Endodermal cell (in vitro differentiated cells): ENCODE results near the gene SMYD1. TPM values are rescaled to one million over a fixed set of nuclear protein-coding genes. Genes with fewer than 3 reads are reported as not detected.

Experiments
- DNase-seq: peaks from one replicate; pipeline ENCODE4 v3.0.0-alpha.2; 2017
- H3K27ac ChIP-seq: 2 replicates; pipeline ENCODE4 v1.5.1; 2013; ENCODE audit warnings: mild to moderate bottlenecking, low read depth, low read length, moderate library complexity
- H3K27me3 ChIP-seq: 2 replicates; pipeline ENCODE4 v1.6.1; 2013; ENCODE audit warnings: mild to moderate bottlenecking, low read length, moderate library complexity; ENCODE audit not compliant: insufficient read depth, control insufficient read depth, poor library complexity, severe bottlenecking
- H3K36me3 ChIP-seq: 2 replicates; pipeline ENCODE4 v1.7.0; 2013; ENCODE audit warnings: mild to moderate bottlenecking, low read length, moderate library complexity; ENCODE audit not compliant: control insufficient read depth, insufficient read depth
- H3K4me1 ChIP-seq: one replicate; pipeline ENCODE4 v1.7.0; 2013; ENCODE audit warnings: low read length; ENCODE audit not compliant: control insufficient read depth, insufficient read depth
- H3K4me3 ChIP-seq: 2 replicates; pipeline ENCODE4 v1.5.1; 2013; ENCODE audit warnings: mild to moderate bottlenecking, low read length, moderate library complexity
- H3K9ac ChIP-seq: 2 replicates; pipeline ENCODE4 v1.6.1; 2013; ENCODE audit warnings: mild to moderate bottlenecking, low read length, moderate library complexity; ENCODE audit not compliant: poor library complexity, severe bottlenecking; ENCODE audit errors: extremely low read depth
- H3K9me3 ChIP-seq: 2 replicates; pipeline ENCODE4 v1.6.1; 2013; ENCODE audit warnings: mild to moderate bottlenecking, low read length, moderate library complexity; ENCODE audit not compliant: control insufficient read depth
- H3K27ac Mint-ChIP-seq: 2 replicates; pipeline ENCODE4 v1.8.0; 2020; ENCODE audit warnings: mixed read lengths
- H3K27me3 Mint-ChIP-seq: 2 replicates; pipeline ENCODE4 v1.8.0; 2021; ENCODE audit warnings: mild to moderate bottlenecking, mixed read lengths; ENCODE audit not compliant: insufficient read depth
- H3K36me3 Mint-ChIP-seq: 2 replicates; pipeline ENCODE4 v1.8.0; 2020; ENCODE audit warnings: low read depth, mixed read lengths
- H3K4me1 Mint-ChIP-seq: 2 replicates; pipeline ENCODE4 v1.8.0; 2020; ENCODE audit warnings: mixed read lengths
- H3K4me3 Mint-ChIP-seq: 2 replicates; pipeline ENCODE4 v1.8.0; 2020; ENCODE audit warnings: mild to moderate bottlenecking, moderate library complexity, mixed read lengths
- H3K9me3 Mint-ChIP-seq: 2 replicates; pipeline ENCODE4 v1.8.0; 2020; ENCODE audit warnings: mild to moderate bottlenecking, mixed read lengths
- CTCF ChIP-seq: fragments of 200-600 bp; sonication (generic); conservative IDR thresholded peaks from 2 replicates; pipeline ENCODE4 v1.5.0; 2021; ENCODE audit warnings: antibody characterized with exemption, mild to moderate bottlenecking
- WGBS, 2 experiments: methylation state at CpG; one replicate each; pipeline versions ENCODE4 v1.1.5 to v1.1.7; 2013; ENCODE audit warnings: missing lambda C conversion rate in 2 of 2, mixed read lengths in 1 of 2; ENCODE audit not compliant: insufficient coverage in 1 of 2, insufficient read length in 1 of 2; 5-methylcytosine and 5-hydroxymethylcytosine counted together
- total RNA-seq, 2 donors: library from RNA; stranded (reverse); fragmentation: NEBNext Ultra II Directional in 1 of 2; extraction: Animal tissue kit (Norgen Biotek cat#: 25700) in 1 of 2; gene quantifications; 2 replicates in 1 of 2; 3 replicates in 1 of 2; pipeline ENCODE4 v1.2.1, GENCODE V29; 2021

The SMYD1 gene
- total RNA-seq, 2 donors from 2014 or later: not detected

DNA sequence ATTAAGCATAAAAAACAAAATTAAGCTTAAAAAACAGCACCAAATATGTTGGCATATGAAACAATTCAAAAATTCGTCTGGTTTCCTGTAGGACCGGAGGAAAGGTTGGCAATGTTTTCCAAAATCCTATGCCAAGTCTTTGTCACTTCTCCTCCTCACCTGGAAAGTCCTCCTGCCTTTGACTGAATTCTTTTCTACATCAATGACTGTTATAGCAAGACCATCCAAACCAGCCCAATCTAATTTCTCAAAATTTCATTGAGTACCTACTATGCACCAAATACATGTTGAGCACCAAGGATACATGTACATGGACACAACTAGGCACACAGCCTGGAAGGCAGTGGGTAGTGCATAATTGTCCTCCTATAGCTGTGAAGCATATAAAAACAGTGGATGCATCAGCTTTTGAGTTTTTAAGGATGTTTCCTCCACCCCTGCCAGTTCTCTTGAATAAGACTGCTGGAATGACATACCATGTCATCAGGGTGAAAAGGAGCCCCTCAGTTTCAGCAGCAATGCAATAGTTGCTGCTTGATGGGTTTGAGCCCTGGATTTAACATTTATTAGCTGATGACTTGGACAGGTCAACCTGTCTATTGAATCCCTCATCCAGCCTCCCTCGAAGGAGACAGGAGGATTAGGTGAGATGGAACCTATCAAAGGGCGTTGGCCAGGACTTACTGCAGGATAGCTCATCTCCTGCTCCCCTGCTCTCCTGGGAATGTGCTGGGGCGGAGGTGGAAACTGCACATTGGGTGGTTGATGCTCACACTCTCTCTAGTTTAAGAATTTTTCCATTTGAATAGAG is 55.7 kb downstream of the SMYD1 start:
- Histone ChIP-seq H3K36me3 (no peaks in the 10 kb centered on the region), H3K9me3 (no peaks in the 10 kb centered on the region), H3K4me3 (no peak overlapping the region), H3K27ac (no peak overlapping the region), H3K4me1 (no peaks in the 10 kb centered on the region), H3K9ac (no peak overlapping the region), H3K27me3 (peaks cover 61% of the 10 kb centered on the region)
- Mint-ChIP-seq H3K27me3 (peaks cover 28% of the 10 kb centered on the region), H3K4me3 (no peak overlapping the region), H3K9me3 (no peaks in the 10 kb centered on the region), H3K36me3 (no peaks in the 10 kb centered on the region), H3K4me1 (no peaks in the 10 kb centered on the region), H3K27ac (no peak overlapping the region)
- 73 to 76% methylated on average over 5 of the region's 5 CpGs for WGBS, 2 experiments
- no peak for DNase-seq
- no peak for TF ChIP-seq CTCF

DNA sequence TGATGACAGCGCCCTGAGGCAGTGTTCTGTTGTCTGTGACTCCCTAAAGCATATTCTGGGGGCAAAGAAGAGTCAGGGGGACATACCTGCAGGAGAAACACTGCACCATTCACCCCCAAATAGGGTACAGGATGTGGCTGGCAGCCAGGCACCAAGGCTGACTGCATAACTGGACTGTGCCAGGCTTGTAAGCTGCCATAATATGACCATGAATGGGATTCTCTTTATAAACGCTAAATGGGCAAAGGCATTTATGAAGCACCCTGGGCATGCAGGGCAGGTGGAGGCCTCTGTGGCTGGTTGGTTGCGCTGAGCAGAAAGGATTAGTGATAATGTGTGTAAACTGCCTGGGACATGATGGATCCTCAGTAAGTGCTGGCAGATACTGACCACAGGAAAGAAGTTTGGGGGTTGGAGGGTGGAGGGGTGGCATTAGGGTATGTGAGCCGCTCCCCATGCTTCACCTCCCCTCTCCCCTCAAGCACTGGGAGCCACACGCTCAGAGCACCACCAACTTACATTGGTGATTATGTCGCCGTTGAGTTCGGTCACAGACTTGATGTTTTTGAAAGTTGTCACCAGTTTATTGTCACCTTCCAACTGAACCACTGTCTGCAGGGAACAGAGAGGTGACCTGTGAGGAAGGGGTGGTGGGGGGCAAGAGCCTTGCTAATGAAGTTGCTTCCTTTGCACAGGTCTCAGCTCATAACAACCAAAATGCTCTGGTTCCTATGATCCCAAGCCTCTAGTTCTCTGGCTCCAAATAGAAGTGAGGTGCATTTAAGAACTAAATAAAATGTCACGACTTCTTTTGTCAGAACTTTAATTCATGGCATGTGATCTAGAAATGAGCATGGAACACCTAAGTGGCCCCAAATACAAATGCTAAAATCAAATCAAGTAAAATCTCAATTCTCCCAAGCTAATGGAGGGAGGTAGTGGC is 56.6 kb downstream of the SMYD1 start:
- H3K4me3 Mint-ChIP-seq: no peak overlapping the region
- Histone ChIP-seq H3K27me3 (peaks cover 54% of the 10 kb centered on the region), H3K4me3 (no peak overlapping the region), H3K9me3 (no peaks in the 10 kb centered on the region), H3K36me3 (no peaks in the 10 kb centered on the region), H3K27ac (no peak overlapping the region), H3K9ac (no peak overlapping the region), H3K4me1 (no peaks in the 10 kb centered on the region)
- DNase-seq: no peak
- no peak overlapping the region for H3K27ac Mint-ChIP-seq
- H3K36me3 Mint-ChIP-seq: no peaks in the 10 kb centered on the region
- no peaks in the 10 kb centered on the region for H3K9me3 Mint-ChIP-seq
- no peak for TF ChIP-seq CTCF
- H3K4me1 Mint-ChIP-seq: no peaks in the 10 kb centered on the region
- peaks cover 28% of the 10 kb centered on the region for H3K27me3 Mint-ChIP-seq
- WGBS, 2 experiments: 92 to 94% methylated on average over 2 to 8 of the region's 9 CpGs

DNA sequence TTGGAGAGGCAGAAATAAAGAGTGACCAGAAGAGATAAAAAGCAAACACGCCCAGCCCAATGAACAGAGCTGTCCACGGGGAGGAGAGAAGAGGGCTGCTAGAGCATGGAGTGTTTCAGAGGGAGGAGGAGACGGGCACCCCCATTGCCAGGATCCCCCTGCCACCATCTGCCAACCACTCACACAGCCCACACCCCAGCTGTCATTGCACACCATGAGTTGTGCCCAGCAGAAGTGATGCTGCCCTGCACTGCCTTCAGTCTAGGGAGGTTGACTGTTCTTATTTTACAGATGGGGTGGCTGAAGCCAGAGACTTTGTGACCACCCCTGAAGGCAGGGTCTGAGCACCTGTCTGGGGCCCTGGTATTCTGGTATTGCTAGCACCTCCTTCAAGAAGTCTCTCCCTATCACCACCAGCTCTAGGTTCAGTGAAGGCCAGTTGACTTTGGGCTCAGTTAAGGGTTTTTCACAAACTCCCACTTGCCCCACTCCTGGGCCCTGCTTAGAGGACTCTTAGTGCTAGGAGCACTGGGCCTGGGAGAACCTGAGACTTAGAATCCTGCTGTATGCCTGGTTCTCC is 57.8 kb downstream of the SMYD1 start:
- WGBS, 2 experiments: 83 to 85% methylated on average over 1 to 3 of the region's 3 CpGs
- Histone ChIP-seq H3K27me3 (peaks cover 60% of the 10 kb centered on the region), H3K9me3 (no peaks in the 10 kb centered on the region), H3K27ac (no peak overlapping the region), H3K4me1 (no peaks in the 10 kb centered on the region), H3K9ac (no peak overlapping the region), H3K36me3 (no peaks in the 10 kb centered on the region), H3K4me3 (no peak overlapping the region)
- no peaks in the 10 kb centered on the region for H3K9me3 Mint-ChIP-seq
- H3K4me3 Mint-ChIP-seq: no peak overlapping the region
- no peak for TF ChIP-seq CTCF
- no peaks in the 10 kb centered on the region for H3K36me3 Mint-ChIP-seq
- H3K27me3 Mint-ChIP-seq: peaks cover 28% of the 10 kb centered on the region
- no peak for DNase-seq
- H3K27ac Mint-ChIP-seq: no peak overlapping the region
- no peaks in the 10 kb centered on the region for H3K4me1 Mint-ChIP-seq
